ENCODE results near the gene MNS1. TPM values are rescaled to one million over a fixed set of nuclear protein-coding genes. Genes with fewer than 3 reads are reported as not detected.

MNS1 gene
- total and polyA plus RNA-seq, 10 of the 15 experiments (the other 5 are each of a cell fraction or from before 2014, with no cell fraction given) = 0.45 to 2.6 (median 0.97) TPM

DNA sequence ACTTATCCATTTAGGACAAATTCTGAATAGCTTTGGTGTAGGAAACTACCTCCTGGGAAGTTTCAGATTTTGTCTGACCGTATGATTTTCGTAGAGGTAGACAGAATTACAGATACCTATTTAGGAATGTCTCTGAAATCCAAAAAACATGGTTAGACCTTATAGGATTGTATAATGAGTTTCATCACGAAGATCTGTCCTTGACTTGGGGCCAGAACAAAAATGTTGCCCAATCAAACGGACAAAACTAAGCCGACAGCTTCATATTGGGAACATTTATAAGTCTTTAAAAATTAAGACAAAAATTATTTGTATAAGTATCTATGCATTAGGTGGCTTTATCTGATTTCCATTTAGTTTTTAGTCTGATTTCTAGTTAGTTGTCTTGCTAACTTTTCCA lies 32.6 kb downstream of the MNS1 start (continued):
- TF ChIP-seq, protein P1, sequence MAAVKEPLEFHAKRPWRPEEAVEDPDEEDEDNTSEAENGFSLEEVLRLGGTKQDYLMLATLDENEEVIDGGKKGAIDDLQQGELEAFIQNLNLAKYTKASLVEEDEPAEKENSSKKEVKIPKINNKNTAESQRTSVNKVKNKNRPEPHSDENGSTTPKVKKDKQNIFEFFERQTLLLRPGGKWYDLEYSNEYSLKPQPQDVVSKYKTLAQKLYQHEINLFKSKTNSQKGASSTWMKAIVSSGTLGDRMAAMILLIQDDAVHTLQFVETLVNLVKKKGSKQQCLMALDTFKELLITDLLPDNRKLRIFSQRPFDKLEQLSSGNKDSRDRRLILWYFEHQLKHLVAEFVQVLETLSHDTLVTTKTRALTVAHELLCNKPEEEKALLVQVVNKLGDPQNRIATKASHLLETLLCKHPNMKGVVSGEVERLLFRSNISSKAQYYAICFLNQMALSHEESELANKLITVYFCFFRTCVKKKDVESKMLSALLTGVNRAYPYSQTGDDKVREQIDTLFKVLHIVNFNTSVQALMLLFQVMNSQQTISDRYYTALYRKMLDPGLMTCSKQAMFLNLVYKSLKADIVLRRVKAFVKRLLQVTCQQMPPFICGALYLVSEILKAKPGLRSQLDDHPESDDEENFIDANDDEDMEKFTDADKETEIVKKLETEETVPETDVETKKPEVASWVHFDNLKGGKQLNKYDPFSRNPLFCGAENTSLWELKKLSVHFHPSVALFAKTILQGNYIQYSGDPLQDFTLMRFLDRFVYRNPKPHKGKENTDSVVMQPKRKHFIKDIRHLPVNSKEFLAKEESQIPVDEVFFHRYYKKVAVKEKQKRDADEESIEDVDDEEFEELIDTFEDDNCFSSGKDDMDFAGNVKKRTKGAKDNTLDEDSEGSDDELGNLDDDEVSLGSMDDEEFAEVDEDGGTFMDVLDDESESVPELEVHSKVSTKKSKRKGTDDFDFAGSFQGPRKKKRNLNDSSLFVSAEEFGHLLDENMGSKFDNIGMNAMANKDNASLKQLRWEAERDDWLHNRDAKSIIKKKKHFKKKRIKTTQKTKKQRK (IDR thresholded peaks at IDR 0.05; ENCODE audit: low read depth, low read length) = no peak
- TF ChIP-seq, protein P2, sequence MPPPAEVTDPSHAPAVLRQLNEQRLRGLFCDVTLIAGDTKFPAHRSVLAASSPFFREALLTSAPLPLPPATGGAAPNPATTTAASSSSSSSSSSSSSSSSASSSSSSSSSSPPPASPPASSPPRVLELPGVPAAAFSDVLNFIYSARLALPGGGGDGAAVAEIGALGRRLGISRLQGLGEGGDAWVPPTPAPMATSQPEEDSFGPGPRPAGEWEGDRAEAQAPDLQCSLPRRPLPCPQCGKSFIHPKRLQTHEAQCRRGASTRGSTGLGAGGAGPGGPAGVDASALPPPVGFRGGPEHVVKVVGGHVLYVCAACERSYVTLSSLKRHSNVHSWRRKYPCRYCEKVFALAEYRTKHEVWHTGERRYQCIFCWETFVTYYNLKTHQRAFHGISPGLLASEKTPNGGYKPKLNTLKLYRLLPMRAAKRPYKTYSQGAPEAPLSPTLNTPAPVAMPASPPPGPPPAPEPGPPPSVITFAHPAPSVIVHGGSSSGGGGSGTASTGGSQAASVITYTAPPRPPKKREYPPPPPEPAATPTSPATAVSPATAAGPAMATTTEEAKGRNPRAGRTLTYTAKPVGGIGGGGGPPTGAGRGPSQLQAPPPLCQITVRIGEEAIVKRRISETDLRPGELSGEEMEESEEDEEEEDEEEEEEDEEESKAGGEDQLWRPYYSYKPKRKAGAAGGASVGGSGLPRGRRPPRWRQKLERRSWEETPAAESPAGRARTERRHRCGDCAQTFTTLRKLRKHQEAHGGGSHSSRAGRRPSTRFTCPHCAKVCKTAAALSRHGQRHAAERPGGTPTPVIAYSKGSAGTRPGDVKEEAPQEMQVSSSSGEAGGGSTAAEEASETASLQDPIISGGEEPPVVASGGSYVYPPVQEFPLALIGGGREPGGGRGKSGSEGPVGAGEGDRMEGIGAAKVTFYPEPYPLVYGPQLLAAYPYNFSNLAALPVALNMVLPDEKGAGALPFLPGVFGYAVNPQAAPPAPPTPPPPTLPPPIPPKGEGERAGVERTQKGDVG (CRISPR knock-in tag; IDR thresholded peaks at IDR 0.05) = no peak
- TF ChIP-seq SRF (IDR thresholded peaks at IDR 0.05; ENCODE audit: low read depth in 2 of 2, low read length in 2 of 2) = no peak
- TF ChIP-seq, protein P3, sequence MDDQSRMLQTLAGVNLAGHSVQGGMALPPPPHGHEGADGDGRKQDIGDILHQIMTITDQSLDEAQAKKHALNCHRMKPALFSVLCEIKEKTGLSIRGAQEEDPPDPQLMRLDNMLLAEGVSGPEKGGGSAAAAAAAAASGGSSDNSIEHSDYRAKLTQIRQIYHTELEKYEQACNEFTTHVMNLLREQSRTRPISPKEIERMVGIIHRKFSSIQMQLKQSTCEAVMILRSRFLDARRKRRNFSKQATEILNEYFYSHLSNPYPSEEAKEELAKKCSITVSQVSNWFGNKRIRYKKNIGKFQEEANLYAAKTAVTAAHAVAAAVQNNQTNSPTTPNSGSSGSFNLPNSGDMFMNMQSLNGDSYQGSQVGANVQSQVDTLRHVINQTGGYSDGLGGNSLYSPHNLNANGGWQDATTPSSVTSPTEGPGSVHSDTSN (IDR thresholded peaks at IDR 0.05; ENCODE audit: insufficient replicate concordance, low read depth, low read length) = no peak
- no peak for TF ChIP-seq FOXK2 (IDR thresholded peaks at IDR 0.05)
- TF ChIP-seq NFYA (IDR thresholded peaks at IDR 0.05; ENCODE audit: borderline replicate concordance, low read depth, low read length) = no peak
- TF ChIP-seq, protein P4, sequence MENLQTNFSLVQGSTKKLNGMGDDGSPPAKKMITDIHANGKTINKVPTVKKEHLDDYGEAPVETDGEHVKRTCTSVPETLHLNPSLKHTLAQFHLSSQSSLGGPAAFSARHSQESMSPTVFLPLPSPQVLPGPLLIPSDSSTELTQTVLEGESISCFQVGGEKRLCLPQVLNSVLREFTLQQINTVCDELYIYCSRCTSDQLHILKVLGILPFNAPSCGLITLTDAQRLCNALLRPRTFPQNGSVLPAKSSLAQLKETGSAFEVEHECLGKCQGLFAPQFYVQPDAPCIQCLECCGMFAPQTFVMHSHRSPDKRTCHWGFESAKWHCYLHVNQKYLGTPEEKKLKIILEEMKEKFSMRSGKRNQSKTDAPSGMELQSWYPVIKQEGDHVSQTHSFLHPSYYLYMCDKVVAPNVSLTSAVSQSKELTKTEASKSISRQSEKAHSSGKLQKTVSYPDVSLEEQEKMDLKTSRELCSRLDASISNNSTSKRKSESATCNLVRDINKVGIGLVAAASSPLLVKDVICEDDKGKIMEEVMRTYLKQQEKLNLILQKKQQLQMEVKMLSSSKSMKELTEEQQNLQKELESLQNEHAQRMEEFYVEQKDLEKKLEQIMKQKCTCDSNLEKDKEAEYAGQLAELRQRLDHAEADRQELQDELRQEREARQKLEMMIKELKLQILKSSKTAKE (IDR thresholded peaks at IDR 0.05; ENCODE audit: low read depth, poor library complexity, severe bottlenecking) = no peak
- TF ChIP-seq, protein P5, sequence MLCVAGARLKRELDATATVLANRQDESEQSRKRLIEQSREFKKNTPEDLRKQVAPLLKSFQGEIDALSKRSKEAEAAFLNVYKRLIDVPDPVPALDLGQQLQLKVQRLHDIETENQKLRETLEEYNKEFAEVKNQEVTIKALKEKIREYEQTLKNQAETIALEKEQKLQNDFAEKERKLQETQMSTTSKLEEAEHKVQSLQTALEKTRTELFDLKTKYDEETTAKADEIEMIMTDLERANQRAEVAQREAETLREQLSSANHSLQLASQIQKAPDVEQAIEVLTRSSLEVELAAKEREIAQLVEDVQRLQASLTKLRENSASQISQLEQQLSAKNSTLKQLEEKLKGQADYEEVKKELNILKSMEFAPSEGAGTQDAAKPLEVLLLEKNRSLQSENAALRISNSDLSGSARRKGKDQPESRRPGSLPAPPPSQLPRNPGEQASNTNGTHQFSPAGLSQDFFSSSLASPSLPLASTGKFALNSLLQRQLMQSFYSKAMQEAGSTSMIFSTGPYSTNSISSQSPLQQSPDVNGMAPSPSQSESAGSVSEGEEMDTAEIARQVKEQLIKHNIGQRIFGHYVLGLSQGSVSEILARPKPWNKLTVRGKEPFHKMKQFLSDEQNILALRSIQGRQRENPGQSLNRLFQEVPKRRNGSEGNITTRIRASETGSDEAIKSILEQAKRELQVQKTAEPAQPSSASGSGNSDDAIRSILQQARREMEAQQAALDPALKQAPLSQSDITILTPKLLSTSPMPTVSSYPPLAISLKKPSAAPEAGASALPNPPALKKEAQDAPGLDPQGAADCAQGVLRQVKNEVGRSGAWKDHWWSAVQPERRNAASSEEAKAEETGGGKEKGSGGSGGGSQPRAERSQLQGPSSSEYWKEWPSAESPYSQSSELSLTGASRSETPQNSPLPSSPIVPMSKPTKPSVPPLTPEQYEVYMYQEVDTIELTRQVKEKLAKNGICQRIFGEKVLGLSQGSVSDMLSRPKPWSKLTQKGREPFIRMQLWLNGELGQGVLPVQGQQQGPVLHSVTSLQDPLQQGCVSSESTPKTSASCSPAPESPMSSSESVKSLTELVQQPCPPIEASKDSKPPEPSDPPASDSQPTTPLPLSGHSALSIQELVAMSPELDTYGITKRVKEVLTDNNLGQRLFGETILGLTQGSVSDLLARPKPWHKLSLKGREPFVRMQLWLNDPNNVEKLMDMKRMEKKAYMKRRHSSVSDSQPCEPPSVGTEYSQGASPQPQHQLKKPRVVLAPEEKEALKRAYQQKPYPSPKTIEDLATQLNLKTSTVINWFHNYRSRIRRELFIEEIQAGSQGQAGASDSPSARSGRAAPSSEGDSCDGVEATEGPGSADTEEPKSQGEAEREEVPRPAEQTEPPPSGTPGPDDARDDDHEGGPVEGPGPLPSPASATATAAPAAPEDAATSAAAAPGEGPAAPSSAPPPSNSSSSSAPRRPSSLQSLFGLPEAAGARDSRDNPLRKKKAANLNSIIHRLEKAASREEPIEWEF (IDR thresholded peaks at IDR 0.05; ENCODE audit: insufficient replicate concordance, low read depth, low read length) = no peak
